Mammary epithelial cell (primary cell): ENCODE results near the gene VMO1.

Experiments
- CTCF ChIP-seq, 2 donors: IDR thresholded peaks in 1 of 2; conservative IDR thresholded peaks in 1 of 2; 2 replicates each; pipeline ENCODE4 v1.5.1; 2011 to 2012; ENCODE audit warnings: inconsistent platforms in 2 of 2, low read length in 2 of 2, mild to moderate bottlenecking in 2 of 2, control low read depth in 1 of 2, low read depth in 1 of 2; ENCODE audit not compliant: insufficient read depth in 1 of 2; ENCODE audit errors: extremely low read depth in 1 of 2
- EZH2 ChIP-seq: IDR thresholded peaks from 2 replicates; pipeline ENCODE4 v1.6.1; 2012; ENCODE audit warnings: low read length, inconsistent platforms, borderline replicate concordance

DNA sequence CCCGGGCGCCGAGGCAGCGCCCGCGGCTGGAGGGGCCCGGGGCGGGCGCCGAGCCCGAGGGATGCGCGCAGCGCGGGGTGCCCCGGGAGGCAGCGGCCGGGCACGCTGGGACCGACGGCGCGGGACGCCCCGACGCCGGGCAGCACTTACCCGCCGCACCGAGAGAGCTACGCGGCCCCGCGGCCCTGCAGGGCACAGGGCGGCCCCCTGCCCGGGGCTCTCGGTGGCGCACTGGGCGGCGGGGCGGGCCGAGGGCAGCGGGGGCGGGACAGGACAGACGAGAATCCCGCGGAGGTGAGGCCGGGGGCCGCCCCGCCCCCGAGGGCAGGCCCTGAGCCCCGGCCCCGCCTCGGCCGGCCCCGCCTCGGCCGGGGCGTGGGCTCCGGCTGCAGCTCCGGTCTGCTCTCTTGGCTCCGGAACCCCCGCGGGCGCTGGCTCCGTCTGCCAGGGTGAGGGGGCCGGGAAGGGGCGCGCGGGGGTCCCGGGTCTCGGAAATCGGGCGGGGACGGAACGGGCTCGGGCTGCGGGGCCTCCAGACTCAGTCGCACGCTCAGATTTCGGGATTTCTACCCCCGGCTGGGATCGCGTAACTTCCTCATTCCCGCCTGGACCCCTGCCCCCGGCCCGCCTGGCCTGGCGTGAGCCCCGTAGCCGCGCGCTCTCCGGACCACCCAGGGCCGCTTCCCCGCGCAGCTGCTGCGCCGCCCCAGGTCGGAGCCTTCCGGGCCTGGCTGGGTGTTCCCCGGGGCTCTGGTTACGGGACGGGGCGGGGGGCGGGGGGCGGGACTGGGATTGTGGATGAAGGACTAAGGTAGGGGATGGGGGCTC, 20.8 kb upstream of the VMO1 start, which contains the start of gene PLD2:
- TF ChIP-seq CTCF (conservative IDR thresholded peaks at IDR 0.05 in 1 of 2, IDR thresholded peaks at IDR 0.05 in 1 of 2; ENCODE audit: extremely low read depth in 1 of 2, insufficient read depth in 1 of 2, low read depth in 1 of 2, low read length in 2 of 2) (no peak), EZH2 (no peak)
